Keratinocyte (primary cell): ENCODE results near the gene ELK3. TPM values are rescaled to one million over a fixed set of nuclear protein-coding genes. Genes with fewer than 3 reads are reported as not detected.

Experiments
- DNase-seq: peaks from one replicate; pipeline ENCODE4 v3.0.0-alpha.2; 2011; ENCODE audit warnings: low read depth, missing footprints, low spot score
- FAIRE-seq: peaks from 2 replicates; lab custom pipeline; 2011; peaks lifted over from hg19 to GRCh38; lab: Jason Lieb, UNC
- H2AFZ ChIP-seq: 2 replicates; pipeline ENCODE4 v1.6.0; 2012; ENCODE audit warnings: low read length, control low read depth, inconsistent platforms; ENCODE audit not compliant: control insufficient read depth
- H3K27ac ChIP-seq: 2 replicates; pipeline ENCODE4 v1.5.1; 2011; ENCODE audit warnings: low read length; ENCODE audit not compliant: control insufficient read depth, insufficient read depth
- H3K27me3 ChIP-seq: 3 replicates; pipeline ENCODE4 v1.6.0; 2011; ENCODE audit warnings: low read length; ENCODE audit not compliant: control insufficient read depth, insufficient read depth; ENCODE audit errors: extremely low read depth
- H3K36me3 ChIP-seq, 2 experiments: 2 replicates in 1 of 2; 3 replicates in 1 of 2; pipeline ENCODE4 v1.5.1; 2011; ENCODE audit warnings: low read length in 2 of 2, mild to moderate bottlenecking in 1 of 2; ENCODE audit not compliant: control insufficient read depth in 2 of 2, insufficient read depth in 2 of 2; ENCODE audit errors: extremely low read depth in 1 of 2
- H3K4me1 ChIP-seq: 3 replicates; pipeline ENCODE4 v1.5.1; 2011; ENCODE audit warnings: low read length; ENCODE audit not compliant: control insufficient read depth, insufficient read depth; ENCODE audit errors: extremely low read depth
- H3K4me2 ChIP-seq: 3 replicates; pipeline ENCODE4 v1.6.0; 2011; ENCODE audit warnings: low read depth, low read length; ENCODE audit not compliant: control insufficient read depth, insufficient read depth; ENCODE audit errors: extremely low read depth
- H3K4me3 ChIP-seq, 3 experiments: fragments of 200-600 bp in 1 of 3; sonication (generic) in 1 of 3; 2 replicates in 2 of 3; 3 replicates in 1 of 3; pipeline ENCODE4 v1.5.1; 2011 to 2016; ENCODE audit warnings: low read length in 3 of 3, mild to moderate bottlenecking in 3 of 3, control low read depth in 2 of 3, inconsistent platforms in 1 of 3, low read depth in 1 of 3, mixed read lengths in 1 of 3, mixed run types in 1 of 3, moderate library complexity in 1 of 3; ENCODE audit not compliant: control insufficient read depth in 2 of 3, insufficient read depth in 2 of 3; ENCODE audit errors: extremely low read depth in 1 of 3
- H3K79me2 ChIP-seq: 2 replicates; pipeline ENCODE4 v1.6.0; 2012; ENCODE audit warnings: low read length; ENCODE audit not compliant: control insufficient read depth, insufficient read depth
- H3K9ac ChIP-seq: 3 replicates; pipeline ENCODE4 v1.6.0; 2011; ENCODE audit warnings: low read length; ENCODE audit not compliant: control insufficient read depth, insufficient read depth; ENCODE audit errors: extremely low read depth
- H3K9me1 ChIP-seq: 3 replicates; pipeline ENCODE4 v1.6.0; 2011; ENCODE audit warnings: low read length; ENCODE audit not compliant: control insufficient read depth, insufficient read depth; ENCODE audit errors: extremely low read depth
- H3K9me3 ChIP-seq: 2 replicates; pipeline ENCODE4 v1.5.1; 2012; ENCODE audit warnings: low read depth, low read length; ENCODE audit not compliant: control insufficient read depth
- H4K20me1 ChIP-seq: 3 replicates; pipeline ENCODE4 v1.6.0; 2011; ENCODE audit warnings: low read length; ENCODE audit not compliant: control insufficient read depth, insufficient read depth; ENCODE audit errors: extremely low read depth
- EZH2 ChIP-seq: IDR thresholded peaks from one replicate; pipeline ENCODE4 v1.6.1; 2012; ENCODE audit warnings: inconsistent platforms, mild to moderate bottlenecking, low read length, moderate library complexity
- dilution Hi-C: fragments of 300-500 bp; cut with MboI; formaldehyde crosslinking; loops from one replicate; pipeline ENCODE4 v1.7.0; 2020; ENCODE audit warnings: low sequenced_read_pairs; ENCODE audit not compliant: extremely low pct_ligation_motif_present
- polyA plus RNA-seq, 5 experiments: library from polyadenylated mRNA; depleted of rRNA in 3 of 5; stranded (reverse) in 3 of 5; stranded (forward) in 1 of 5; unstranded in 1 of 5; fragments of >200 nt; gene quantifications; 1 replicate in 1 of 5; 2 replicates in 3 of 5; 3 replicates in 1 of 5; pipeline versions ENCODE4 v1.2.1 to v1.2.3, GENCODE V29; 2011 to 2012; ENCODE audit warnings: missing spikeins in 2 of 5, low read depth in 1 of 5, low replicate concordance in 1 of 5
- TF ChIP-seq, protein P1 (sequence below), 3 experiments: IDR thresholded peaks in 1 of 3; conservative IDR thresholded peaks in 1 of 3; optimal IDR thresholded peaks in 1 of 3; 2 replicates in 2 of 3; 3 replicates in 1 of 3; pipeline versions ENCODE3 to v1.5.1; 2011; ENCODE audit warnings: low read length in 3 of 3, mild to moderate bottlenecking in 3 of 3, moderate library complexity in 2 of 3, control low read depth in 1 of 3, inconsistent platforms in 1 of 3; ENCODE audit not compliant: insufficient read depth in 2 of 3; ENCODE audit errors: extremely low read depth in 1 of 3

Gene ELK3
- polyA plus RNA-seq, 1 donor (not counting 4 experiments of a cell fraction or from before 2014, with no cell fraction given): 28.2 TPM

DNA sequence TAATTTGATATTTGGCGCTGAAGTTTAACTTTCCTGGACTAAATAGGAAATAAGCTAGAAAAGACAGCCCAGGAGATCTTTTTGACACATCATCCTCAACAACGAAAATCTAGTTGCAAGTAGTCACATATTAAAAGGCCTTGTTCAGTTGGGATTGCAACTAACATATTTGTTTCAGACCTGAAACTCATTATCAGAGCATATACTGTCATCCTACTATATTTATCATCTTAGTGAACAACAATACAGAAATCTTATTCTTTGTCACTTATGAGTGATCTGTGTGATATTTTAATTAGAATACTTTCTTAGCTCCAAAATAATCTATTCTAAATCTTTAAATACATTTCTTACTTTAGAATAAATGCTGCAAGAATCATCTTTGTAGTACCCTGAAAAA is 72.1 kb downstream of the ELK3 start:
- Histone ChIP-seq H3K36me3 (peaks cover 16 to 27% of the 10 kb centered on the region in 2 experiments), H3K9me1 (no peaks in the 10 kb centered on the region), H4K20me1 (no peaks in the 10 kb centered on the region), H3K9me3 (no peaks in the 10 kb centered on the region), H3K4me1 (no peaks in the 10 kb centered on the region), H3K9ac (no peak overlapping the region), H3K27ac (no peak overlapping the region), H3K4me2 (no peak overlapping the region), H3K79me2 (peaks cover 2% of the 10 kb centered on the region), H2AFZ (no peak overlapping the region), H3K27me3 (no peaks in the 10 kb centered on the region), H3K4me3 (no peak overlapping the region)
- dilution Hi-C loops: no loop called here
- FAIRE-seq: no peak
- no peak for TF ChIP-seq EZH2
- TF ChIP-seq, protein P1, sequence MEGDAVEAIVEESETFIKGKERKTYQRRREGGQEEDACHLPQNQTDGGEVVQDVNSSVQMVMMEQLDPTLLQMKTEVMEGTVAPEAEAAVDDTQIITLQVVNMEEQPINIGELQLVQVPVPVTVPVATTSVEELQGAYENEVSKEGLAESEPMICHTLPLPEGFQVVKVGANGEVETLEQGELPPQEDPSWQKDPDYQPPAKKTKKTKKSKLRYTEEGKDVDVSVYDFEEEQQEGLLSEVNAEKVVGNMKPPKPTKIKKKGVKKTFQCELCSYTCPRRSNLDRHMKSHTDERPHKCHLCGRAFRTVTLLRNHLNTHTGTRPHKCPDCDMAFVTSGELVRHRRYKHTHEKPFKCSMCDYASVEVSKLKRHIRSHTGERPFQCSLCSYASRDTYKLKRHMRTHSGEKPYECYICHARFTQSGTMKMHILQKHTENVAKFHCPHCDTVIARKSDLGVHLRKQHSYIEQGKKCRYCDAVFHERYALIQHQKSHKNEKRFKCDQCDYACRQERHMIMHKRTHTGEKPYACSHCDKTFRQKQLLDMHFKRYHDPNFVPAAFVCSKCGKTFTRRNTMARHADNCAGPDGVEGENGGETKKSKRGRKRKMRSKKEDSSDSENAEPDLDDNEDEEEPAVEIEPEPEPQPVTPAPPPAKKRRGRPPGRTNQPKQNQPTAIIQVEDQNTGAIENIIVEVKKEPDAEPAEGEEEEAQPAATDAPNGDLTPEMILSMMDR (optimal IDR thresholded peaks at IDR 0.05 in 1 of 3, IDR thresholded peaks at IDR 0.05 in 1 of 3, conservative IDR thresholded peaks at IDR 0.05 in 1 of 3; ENCODE audit: extremely low read depth in 1 of 3, insufficient read depth in 2 of 3, low read length in 3 of 3): no peak
- no peak for DNase-seq

DNA sequence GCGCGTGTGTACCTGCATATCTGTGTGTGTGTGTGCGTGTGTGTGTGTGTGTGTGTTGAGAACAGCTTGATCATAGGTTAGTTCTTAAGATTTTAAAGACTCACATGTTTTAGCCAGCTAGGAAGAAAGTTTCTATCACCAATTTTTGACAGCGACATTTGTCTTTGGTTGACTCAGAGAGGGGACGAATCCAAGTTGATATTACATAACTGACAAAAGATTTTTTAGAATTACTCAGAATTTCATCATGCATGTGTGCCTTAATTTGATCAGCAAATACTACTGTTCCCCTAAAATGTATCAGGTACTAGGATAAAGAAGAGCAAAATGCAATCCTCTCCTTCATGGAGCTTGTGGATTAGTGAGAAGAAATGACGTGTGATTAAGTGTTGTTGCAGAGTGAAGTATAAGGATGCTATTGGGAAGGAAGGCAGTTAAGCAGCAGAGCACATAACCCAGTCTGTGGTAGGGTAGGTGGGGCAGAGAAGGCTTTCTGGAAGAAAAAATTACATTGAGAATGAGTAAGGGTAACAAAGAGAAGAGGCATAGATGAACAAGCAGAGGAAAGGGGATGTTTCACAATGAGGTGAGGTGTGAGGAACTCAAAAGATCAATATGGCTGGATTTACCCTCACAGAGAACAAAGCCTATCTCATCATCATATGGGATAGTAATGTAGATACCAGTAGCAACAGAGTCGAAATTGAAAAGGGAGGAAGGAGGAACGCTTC is 77.5 kb downstream of the ELK3 start:
- H3K4me1 ChIP-seq: peaks cover 3% of the 10 kb centered on the region
- TF ChIP-seq, protein P1 (optimal IDR thresholded peaks at IDR 0.05 in 1 of 3, IDR thresholded peaks at IDR 0.05 in 1 of 3, conservative IDR thresholded peaks at IDR 0.05 in 1 of 3; ENCODE audit: extremely low read depth in 1 of 3, insufficient read depth in 2 of 3, low read length in 3 of 3): no peak
- no peak for TF ChIP-seq EZH2
- H3K4me2 ChIP-seq: no peak overlapping the region
- no peaks in the 10 kb centered on the region for H3K9me1 ChIP-seq
- no peak for FAIRE-seq
- H3K4me3 ChIP-seq: no peak overlapping the region
- H3K36me3 ChIP-seq: peaks cover 11 to 30% of the 10 kb centered on the region in 2 experiments
- H3K27me3 ChIP-seq: no peaks in the 10 kb centered on the region
- dilution Hi-C loops: no loop called here
- no peaks in the 10 kb centered on the region for H4K20me1 ChIP-seq
- DNase-seq: no peak
- no peak overlapping the region for H3K9ac ChIP-seq
- no peaks in the 10 kb centered on the region for H3K9me3 ChIP-seq
- H3K27ac ChIP-seq: peak overlapping the region; percentile 22
- no peaks in the 10 kb centered on the region for H3K79me2 ChIP-seq
- no peak overlapping the region for H2AFZ ChIP-seq
